GM12878 (cell line): Measurements from ENCODE around the gene SLC12A7. TPM values are rescaled to one million over a fixed set of nuclear protein-coding genes. Genes with fewer than 3 reads are reported as not detected.

Source experiments
- ATAC-seq: fragments of 200-7000 bp; cut with Tn5 transposase; 3 replicates; pipeline ENCODE4 v1.9.1; 2020; ENCODE audit warnings: mild to moderate bottlenecking, moderate library complexity
- BruUV-seq: library from RNA; stranded (reverse); fragments of 400-500 nt; replicated peaks from 2 replicates; lab custom pipeline; 2021; lab: Mats Ljungman, UMichigan
- CTCF ChIA-PET: fragments of 300-600 bp; sonication (Branson Sonifier 250); formaldehyde crosslinking; extraction: SDS; loops from one replicate; lab custom pipeline; 2021; ENCODE audit warnings: inconsistent platforms; lab: Yijun Ruan, JAX
- POLR2A ChIA-PET: fragments of 350-600 bp; formaldehyde crosslinking; extraction: SDS; loops from one replicate; lab custom pipeline; 2021; ENCODE audit warnings: inconsistent platforms; lab: Charles Lee
- RAD21 ChIA-PET: fragments of 300-600 bp; sonication (Branson Sonifier 250); formaldehyde crosslinking; loops from one replicate; lab custom pipeline; 2023; ENCODE audit warnings: antibody characterized with exemption; ENCODE audit not compliant: unreplicated experiment; lab: Charles Lee
- SMC1A ChIA-PET: fragments of 300-600 bp; sonication (Branson Sonifier 250); formaldehyde crosslinking; loops from one replicate; lab custom pipeline; 2023; ENCODE audit not compliant: unreplicated experiment, uncharacterized antibody; lab: Charles Lee
- DNase-seq: peaks from one replicate; pipeline ENCODE4 v3.0.0-alpha.2; 2011; ENCODE audit warnings: low read depth, low spot score
- FAIRE-seq: peaks from 3 replicates; lab custom pipeline; 2011; peaks lifted over from hg19 to GRCh38; lab: Jason Lieb, UNC
- H2AFZ ChIP-seq: 2 replicates; pipeline ENCODE4 v1.6.0; 2011; ENCODE audit warnings: low read depth, low read length, control low read depth; ENCODE audit not compliant: control insufficient read depth
- H3K27ac ChIP-seq: 2 replicates; pipeline ENCODE4 v1.5.1; 2011; ENCODE audit warnings: control low read depth; ENCODE audit not compliant: control insufficient read depth, insufficient read depth
- H3K27me3 ChIP-seq, 2 experiments: replicated peaks in 1 of 2; 2 replicates each; pipeline versions ENCODE4 v1.6.0 to v1.6.1; 2011; ENCODE audit warnings: low read length in 1 of 2; ENCODE audit not compliant: control insufficient read depth in 2 of 2, insufficient read depth in 2 of 2
- H3K36me3 ChIP-seq, 2 experiments: 2 replicates each; pipeline ENCODE4 v1.5.1; 2011; ENCODE audit warnings: low read length in 1 of 2; ENCODE audit not compliant: control insufficient read depth in 2 of 2, insufficient read depth in 2 of 2
- H3K4me1 ChIP-seq: 2 replicates; pipeline ENCODE4 v1.6.1; 2011; ENCODE audit warnings: mild to moderate bottlenecking, low read length, moderate library complexity, mixed read lengths; ENCODE audit not compliant: control insufficient read depth, insufficient read depth
- H3K4me2 ChIP-seq: 2 replicates; pipeline ENCODE4 v1.6.0; 2011; ENCODE audit warnings: control low read depth; ENCODE audit not compliant: control insufficient read depth, insufficient read depth
- H3K4me3 ChIP-seq: fragments of 200-600 bp; sonication (generic); 2 replicates; pipeline ENCODE4 v1.5.1; 2016
- H3K79me2 ChIP-seq: 2 replicates; pipeline ENCODE4 v1.6.0; 2011; ENCODE audit warnings: low read length; ENCODE audit not compliant: control insufficient read depth, insufficient read depth
- H3K9ac ChIP-seq: 2 replicates; pipeline ENCODE4 v1.8.0; 2011; ENCODE audit warnings: low read length, control low read depth, mixed read lengths; ENCODE audit not compliant: control insufficient read depth, insufficient read depth
- H3K9me3 ChIP-seq: replicated peaks from 3 replicates; pipeline ENCODE4 v1.5.1; 2011; ENCODE audit warnings: mild to moderate bottlenecking, low read length; ENCODE audit not compliant: control insufficient read depth, insufficient read depth
- H4K20me1 ChIP-seq: 2 replicates; pipeline ENCODE4 v1.6.0; 2011; ENCODE audit not compliant: control insufficient read depth, insufficient read depth
- BCL3 ChIP-seq: IDR thresholded peaks from 2 replicates; pipeline ENCODE4 v1.6.1; 2011; ENCODE audit warnings: borderline replicate concordance, low read depth, mild to moderate bottlenecking, moderate library complexity, low read length; ENCODE audit not compliant: insufficient read depth, poor library complexity, severe bottlenecking
- CBX3 ChIP-seq: fragments of 200-600 bp; sonication (generic); IDR thresholded peaks from 2 replicates; pipeline ENCODE4 v1.6.1; 2016; ENCODE audit warnings: low read depth, borderline replicate concordance
- CREB1 ChIP-seq: IDR thresholded peaks from 2 replicates; pipeline ENCODE4 v1.6.1; 2012; ENCODE audit warnings: low read depth, mild to moderate bottlenecking, inconsistent platforms
- CUX1 ChIP-seq: IDR thresholded peaks from 2 replicates; pipeline ENCODE4 v1.6.1; 2012; ENCODE audit warnings: improper control_type of control experiment, low read depth, low read length; ENCODE audit not compliant: insufficient replicate concordance
- EED ChIP-seq: sonication (generic); IDR thresholded peaks from 2 replicates; pipeline ENCODE4 v1.6.1; 2016; ENCODE audit warnings: antibody characterized with exemption, low read depth
- EP300 ChIP-seq, 2 experiments: fragments of 150-350 bp in 1 of 2; IDR thresholded peaks; 2 replicates each; pipeline ENCODE4 v1.6.1; 2011 to 2012; ENCODE audit warnings: low read depth in 2 of 2, low read length in 2 of 2, borderline replicate concordance in 1 of 2, improper control_type of control experiment in 1 of 2, inconsistent platforms in 1 of 2; ENCODE audit not compliant: control insufficient read depth in 1 of 2
- FOXK2 ChIP-seq: fragments of 450-650 bp; IDR thresholded peaks from 2 replicates; pipeline ENCODE4 v1.6.1; 2017; ENCODE audit warnings: mild to moderate bottlenecking, moderate library complexity
- FOXM1 ChIP-seq: IDR thresholded peaks from 2 replicates; pipeline ENCODE4 v1.6.1; 2012; ENCODE audit warnings: low read depth, mild to moderate bottlenecking, inconsistent platforms, low read length, moderate library complexity
- IKZF2 ChIP-seq, 2 experiments: fragments of 450-650 bp; IDR thresholded peaks; 2 replicates each; pipeline ENCODE4 v1.6.1; 2017; ENCODE audit warnings: mild to moderate bottlenecking in 2 of 2, moderate library complexity in 2 of 2
- NFIC ChIP-seq: IDR thresholded peaks from 2 replicates; pipeline ENCODE4 v1.6.1; 2012; ENCODE audit warnings: low read depth, mild to moderate bottlenecking, inconsistent platforms, low read length, moderate library complexity
- POU2F2 ChIP-seq: IDR thresholded peaks from 3 replicates; pipeline ENCODE4 v1.6.1; 2011; ENCODE audit warnings: low read depth, mild to moderate bottlenecking, low read length, borderline replicate concordance
- RELB ChIP-seq: fragments of 450-650 bp; IDR thresholded peaks from 2 replicates; pipeline ENCODE4 v1.6.1; 2017; ENCODE audit warnings: low read depth, mild to moderate bottlenecking, moderate library complexity
- SMARCA5 ChIP-seq: fragments of 450-650 bp; IDR thresholded peaks from 2 replicates; pipeline ENCODE4 v1.6.1; 2017; ENCODE audit warnings: mild to moderate bottlenecking
- WGBS: methylation state at CpG from one replicate; pipeline ENCODE4 v1.1.6; 2016; ENCODE audit warnings: low lambda C conversion rate; ENCODE audit not compliant: insufficient replicate concordance, insufficient coverage; ENCODE audit errors: missing lambda C conversion rate; 5-methylcytosine and 5-hydroxymethylcytosine counted together
- in situ Hi-C: fragments of 300-500 bp; cut with MboI; formaldehyde crosslinking; loops from 9 replicates; pipeline ENCODE4 v1.14.3; 2018; ENCODE audit warnings: mixed read lengths
- intact Hi-C: fragments of 100-400 bp; cut with micrococcal nuclease; formaldehyde crosslinking; loops from one replicate; pipeline ENCODE4 v1.14.2; 2022; ENCODE audit not compliant: unreplicated experiment
- polyA plus RNA-seq, 11 experiments: library from polyadenylated mRNA; depleted of rRNA in 4 of 11; unstranded in 6 of 11; stranded (reverse) in 5 of 11; fragments of >200 nt; fragmentation: Nextera tagmentation in 4 of 11; fragmentation: Illumina TruSeq in 1 of 11; extraction: Ambion mirVana in 4 of 11; extraction: Trizol in 1 of 11; gene quantifications; 1 replicate in 1 of 11; 2 replicates in 10 of 11; pipeline versions ENCODE4 v1.2.1 to v1.2.3, GENCODE V29; 2011 to 2016; ENCODE audit warnings: inconsistent platforms in 2 of 11, missing spikeins in 2 of 11, low read depth in 1 of 11
- total RNA-seq, 4 experiments: library from RNA; depleted of rRNA in 3 of 4; stranded (reverse); fragments of >200 nt in 3 of 4; fragmentation: Illumina TruSeq in 1 of 4; extraction: Trizol in 1 of 4; gene quantifications; 2 replicates each; pipeline versions ENCODE4 v1.2.1 to v1.2.3, GENCODE V29; 2013 to 2021

The SLC12A7 gene
- total and polyA plus RNA-seq, 10 of the 15 experiments (the other 5 are each of a cell fraction or from before 2014, with no cell fraction given), result 0.10 to 10.0 (median 2.9) TPM

GRCh38 chr5:1133510-1134201, 21.8 kb upstream of the SLC12A7 start:
- Histone ChIP-seq H3K4me3 (no peak overlapping the region; the same call in 1 of the 2 replicates), H3K9me3 (no peaks in the 10 kb centered on the region), H3K36me3 (no peaks in the 10 kb centered on the region), H3K27me3 (no peaks in the 10 kb centered on the region), H3K27ac (peak overlapping the region; percentile 60), H3K4me1 (peaks cover 21% of the 10 kb centered on the region), H4K20me1 (no peaks in the 10 kb centered on the region), H3K9ac (peak overlapping the region; percentile 8; the same call in 1 of the 2 replicates), H3K79me2 (no peaks in the 10 kb centered on the region), H3K4me2 (peak overlapping the region; percentile 44), H2AFZ (peak overlapping the region; percentile 37; the same call in 1 of the 2 replicates)
- FAIRE-seq (no peak), ATAC-seq (peak; percentile 49), DNase-seq (no peak)
- in situ Hi-C loops, result no loop called here
- ChIA-PET RAD21 (interaction anchor here (0.6 to 7.1 kb wide), 10 partner anchors 12 to 352 kb away, joined by 3 to 78 read pairs (median 4); no protein-coding TSS in a partner anchor), POLR2A (interaction anchor here (0.6 to 4.2 kb wide), 7 partner anchors 9 to 357 kb away, joined by 3 to 32 read pairs (median 4); no protein-coding TSS in a partner anchor), CTCF (interaction anchor here (0.6 to 6.5 kb wide), 12 partner anchors 10 to 945 kb away, joined by 3 to 25 read pairs (median 6); no protein-coding TSS in a partner anchor), SMC1A (interaction anchor here (0.6 to 3.2 kb wide), 9 partner anchors 10 to 269 kb away, joined by 3 to 16 read pairs (median 7); no protein-coding TSS in a partner anchor)
- 13% methylated on average over 17 of the region's 17 CpGs for WGBS
- no TSS peak for BruUV-seq
- intact Hi-C loops, result no loop called here
- TF ChIP-seq POU2F2, result peak; percentile 28; the same call in 1 of the 3 replicates
- peak in 1 of 2 experiments; percentile 30; a peak in 1 of 4 replicates for TF ChIP-seq EP300 (IDR thresholded peaks at IDR 0.05; ENCODE audit: borderline replicate concordance in 1 of 2, control insufficient read depth in 1 of 2, low read depth in 2 of 2, low read length in 2 of 2)
- no peak for TF ChIP-seq FOXK2
- peak; percentile 86 for TF ChIP-seq EED
- TF ChIP-seq CREB1, result no peak
- peak; percentile 46 to 58; a peak in 2 of 4 replicates for TF ChIP-seq IKZF2 (IDR thresholded peaks at IDR 0.05)
- peak; percentile 13; the same call in 1 of the 2 replicates for TF ChIP-seq RELB
- peak; percentile 77 for TF ChIP-seq CUX1
- TF ChIP-seq SMARCA5, result no peak
- no peak for TF ChIP-seq CBX3
- TF ChIP-seq NFIC, result peak; percentile 27; the same call in 1 of the 2 replicates
- peak; percentile 46 for TF ChIP-seq BCL3
- TF ChIP-seq FOXM1, result peak; percentile 43; the same call in 1 of the 2 replicates
